HL-60/S4 treated with phorbol 12-myristate 13-acetate at 8.2 ng/mL for 4 days and 3 days (cell line): ENCODE measurements around the gene PHF2.

ENCODE experiments used
- in situ Hi-C: fragments of 300-500 bp; cut with MboI; formaldehyde crosslinking; loops from 2 replicates; pipeline ENCODE4 v1.15.0; 2022; ENCODE audit warnings: low sequenced_read_pairs

The PHF2 gene

DNA sequence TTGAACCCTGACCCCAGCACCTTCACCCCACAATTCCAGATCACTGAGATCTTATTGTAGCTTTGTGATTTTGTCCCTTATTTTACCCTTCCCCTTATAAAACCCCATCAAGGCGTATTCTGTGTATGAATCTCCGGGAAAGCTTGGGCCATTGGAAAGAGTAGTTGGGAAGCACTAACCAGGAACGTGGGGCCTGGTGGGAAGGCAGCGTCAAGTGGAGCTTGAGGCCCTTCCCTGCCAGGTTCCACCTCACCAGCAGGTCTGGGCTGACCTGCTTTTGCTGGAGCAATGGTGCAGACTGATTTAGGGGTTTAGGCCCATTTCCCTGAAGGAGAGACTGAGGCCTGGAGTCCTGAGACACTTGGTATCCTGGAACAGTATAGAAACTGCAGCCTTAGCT, 9.3 kb downstream of the PHF2 start:
- in situ Hi-C loops = no loop called here

DNA sequence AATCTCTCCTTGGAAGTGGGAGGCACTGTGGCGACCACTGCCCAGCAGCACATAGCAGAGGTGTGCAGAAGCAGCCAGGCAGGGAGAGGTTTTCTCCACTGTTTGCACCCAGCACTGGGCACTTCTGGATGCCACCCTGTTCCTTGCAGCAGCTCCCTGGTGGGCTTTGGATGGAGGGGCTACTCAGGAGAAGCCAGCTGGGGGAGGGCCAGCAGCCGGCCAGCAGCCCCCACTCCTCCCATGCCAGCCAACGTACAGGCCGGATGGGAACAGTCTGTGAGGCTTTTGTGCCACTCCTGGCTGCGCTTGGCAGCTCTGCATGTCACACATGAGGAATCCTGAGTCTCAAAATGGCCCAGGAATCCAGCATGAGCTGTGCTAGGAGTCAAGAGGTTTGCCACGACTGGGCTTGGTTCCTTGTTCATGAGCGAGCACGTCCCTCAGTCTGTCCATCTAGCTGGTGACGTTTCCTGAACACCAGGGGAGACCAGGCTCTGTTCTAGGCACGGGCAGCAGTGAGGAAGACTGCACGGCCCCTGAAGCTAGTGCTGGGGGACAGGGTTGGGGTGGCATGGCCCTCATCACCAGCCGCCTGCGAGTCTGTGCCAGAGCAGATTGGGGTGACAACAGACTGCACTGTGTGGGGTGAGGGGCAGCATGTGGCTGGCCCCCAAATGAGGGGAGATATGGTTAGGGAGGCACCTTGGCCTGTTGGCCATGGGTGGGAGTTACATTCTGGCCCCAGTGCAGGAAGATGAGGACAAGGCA, 10.1 kb downstream of the PHF2 start:
- in situ Hi-C loops = no loop called here

DNA sequence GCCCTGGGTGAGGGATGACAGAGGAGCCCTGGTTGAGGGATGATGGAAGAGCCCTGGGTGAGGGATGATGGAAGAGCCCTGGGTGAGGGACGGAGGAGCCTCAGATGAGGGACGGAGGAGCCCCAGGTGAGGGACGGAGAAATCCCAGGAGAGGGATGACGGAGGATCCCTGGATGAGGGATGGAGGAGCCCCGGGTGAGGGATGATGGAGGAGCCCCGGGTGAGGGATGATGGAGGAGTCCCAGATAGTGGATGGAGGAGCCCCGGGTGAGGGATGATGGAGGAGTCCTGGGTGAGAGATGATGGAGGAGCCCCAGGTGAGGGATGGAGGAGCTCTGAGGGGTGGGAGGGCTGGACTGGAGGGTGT, 10.9 kb downstream of the PHF2 start:
- in situ Hi-C loops = no loop called here

DNA sequence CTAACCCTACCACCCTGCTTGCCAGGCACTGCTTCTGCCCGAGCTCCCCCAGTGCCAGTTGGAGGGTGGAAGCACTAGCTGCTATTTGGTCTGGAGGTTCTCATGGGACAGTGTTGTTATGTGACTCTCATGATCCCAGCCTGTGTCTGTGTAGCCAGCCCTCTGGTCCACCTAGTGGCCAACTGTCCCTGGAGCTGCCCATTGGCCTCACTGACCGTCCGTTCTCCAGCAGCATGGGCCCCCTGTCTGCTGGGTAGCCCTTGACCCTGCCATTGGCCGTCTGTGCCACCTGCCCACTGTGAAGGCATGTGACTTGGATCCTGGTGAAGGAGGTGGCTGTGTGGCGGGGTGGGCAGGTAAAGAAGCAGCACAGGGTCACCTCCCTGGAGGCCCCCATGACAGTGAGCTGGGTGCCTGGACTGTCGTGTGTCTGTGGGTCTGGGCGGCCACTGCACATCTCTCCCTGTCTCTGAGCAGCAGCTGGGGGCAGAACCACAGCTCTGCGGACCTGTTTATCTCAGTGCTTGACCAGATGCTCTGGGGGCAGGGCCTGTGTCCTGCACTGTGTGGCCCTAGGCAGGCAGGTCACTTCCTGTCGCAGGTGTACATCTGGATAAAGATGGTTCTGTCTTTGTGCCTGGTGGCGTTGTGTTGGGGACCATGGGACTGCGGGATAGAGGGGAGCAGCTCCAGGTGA, 11.4 kb downstream of the PHF2 start:
- in situ Hi-C loops = no loop called here

DNA sequence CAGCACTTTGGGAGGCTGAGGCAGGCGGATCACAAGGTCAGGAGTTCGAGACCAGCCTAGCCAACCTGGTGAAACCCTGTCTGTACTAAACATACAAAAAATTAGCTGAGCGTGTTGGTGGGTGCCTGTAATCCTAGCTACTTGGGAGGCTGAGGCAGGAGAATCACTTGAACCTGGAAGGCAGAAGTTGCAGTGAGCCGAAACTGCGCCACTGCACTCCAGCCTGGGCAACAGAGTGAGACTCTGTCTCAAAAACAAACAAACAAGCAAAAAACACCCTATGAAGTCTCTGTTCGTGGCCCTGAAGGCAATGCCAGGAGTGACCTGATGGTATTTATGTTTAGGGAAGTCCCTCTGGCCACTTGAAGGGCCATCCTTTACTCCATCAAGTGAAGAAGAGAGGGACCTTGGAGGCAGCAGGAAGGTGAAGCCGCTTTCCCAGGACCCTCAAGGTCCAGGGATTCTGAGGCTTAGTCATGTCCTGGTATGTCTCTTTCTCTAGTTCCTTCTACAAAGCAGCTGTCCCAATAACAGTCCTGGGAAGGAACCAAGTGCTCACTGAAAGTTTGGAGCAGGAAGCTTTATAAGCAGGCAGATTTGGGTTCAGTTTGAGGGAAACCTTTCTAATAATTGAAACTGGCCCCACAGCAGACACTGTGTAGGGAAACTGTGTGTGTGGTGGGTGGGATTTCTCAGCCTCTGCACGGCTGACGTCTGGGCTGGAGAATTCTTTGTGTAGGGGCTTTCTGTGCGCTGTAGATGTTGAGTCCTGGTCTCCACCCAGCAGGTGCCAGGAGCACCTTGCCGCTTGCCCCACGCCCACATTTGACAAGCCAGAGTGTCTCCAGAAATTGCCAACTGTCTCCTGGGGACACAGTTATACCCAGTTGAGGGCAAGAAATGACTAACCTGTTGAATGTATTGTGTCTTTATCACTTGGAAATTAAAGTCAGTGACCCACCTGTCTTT, 12.5 kb downstream of the PHF2 start:
- in situ Hi-C loops = no loop called here

DNA sequence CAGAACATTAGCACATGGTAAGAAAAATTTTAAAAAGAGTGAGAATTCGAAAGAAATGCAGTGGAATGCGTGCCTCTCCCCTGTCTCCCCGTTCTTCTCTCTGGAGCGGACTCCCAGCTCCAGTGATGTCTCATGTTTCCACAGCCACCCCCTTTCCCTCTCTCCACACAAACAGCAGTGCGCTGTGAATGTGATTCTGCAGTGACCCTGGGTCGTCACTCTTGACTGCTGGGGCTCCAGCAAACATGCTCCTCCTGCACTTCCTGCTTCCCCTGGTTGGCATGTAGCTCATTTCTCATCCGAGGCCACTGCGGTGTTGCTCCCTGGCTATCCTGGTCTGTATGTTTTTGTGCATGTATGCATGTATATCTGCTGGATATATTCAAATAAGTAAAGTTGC, 13.3 kb downstream of the PHF2 start:
- in situ Hi-C loops = no loop called here

DNA sequence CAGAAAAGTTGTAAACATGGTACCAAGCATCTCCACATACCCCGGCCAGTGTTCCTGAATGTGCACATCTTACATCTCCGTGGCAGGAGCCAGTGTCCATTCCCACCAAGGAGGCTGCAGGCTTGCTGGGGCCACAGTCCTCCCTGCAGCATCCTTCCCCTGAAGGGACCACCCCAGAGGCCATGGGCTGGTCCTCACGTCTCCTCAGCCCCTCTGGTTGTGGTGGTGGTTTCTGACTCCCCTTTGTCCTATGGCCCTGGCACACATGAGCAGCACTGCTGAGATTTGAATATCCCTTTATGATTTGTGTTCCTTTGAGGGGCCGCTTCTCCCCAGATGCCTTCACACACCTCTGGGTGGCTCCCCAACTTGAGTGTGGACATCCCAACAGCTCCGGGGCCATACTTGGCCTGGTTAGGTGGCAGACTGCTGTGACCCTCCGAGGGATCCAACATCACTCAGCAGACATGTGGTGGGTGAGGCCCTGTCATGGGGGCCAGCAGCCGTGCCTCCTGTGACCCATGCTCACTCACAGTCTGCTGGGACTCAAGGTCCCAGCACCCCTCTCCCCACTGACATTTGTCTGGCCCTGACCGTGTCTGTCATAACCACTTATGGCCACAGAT, 14.3 kb downstream of the PHF2 start:
- in situ Hi-C loops = no loop called here

DNA sequence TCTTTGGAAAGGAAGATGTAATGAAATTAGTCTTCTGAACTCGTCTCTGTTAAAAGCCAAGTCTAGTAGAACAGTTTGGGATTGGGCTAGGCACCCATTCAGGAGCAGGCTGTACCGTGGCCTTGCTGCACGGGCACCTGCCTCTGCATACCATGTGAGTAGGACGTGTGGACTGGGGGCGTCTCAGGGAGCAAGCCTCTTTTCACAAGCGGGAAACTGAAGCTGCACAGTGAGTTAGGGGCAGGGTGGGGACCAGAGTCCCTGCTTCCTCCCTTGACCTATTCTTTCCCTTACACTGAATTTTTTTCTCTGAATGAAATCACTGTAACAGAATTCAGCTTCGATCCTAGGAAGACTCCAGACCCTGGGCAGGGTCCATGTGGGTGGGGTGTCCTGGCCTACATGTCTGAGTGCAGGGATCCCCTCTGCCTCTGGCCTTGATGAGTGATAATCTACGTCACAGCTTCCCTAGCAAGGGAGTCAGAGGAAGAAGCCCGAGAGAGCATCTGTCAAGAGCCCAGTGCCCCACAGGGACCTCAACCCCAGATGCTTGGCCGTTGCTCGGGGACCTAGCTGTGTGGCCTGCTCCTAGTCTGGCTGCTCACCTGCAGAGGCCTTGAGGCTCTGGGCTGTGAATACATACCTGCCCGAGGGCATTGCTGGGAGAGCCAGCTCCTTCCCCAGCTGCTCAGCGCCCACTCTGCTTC, 15.1 kb downstream of the PHF2 start:
- in situ Hi-C loops = no loop called here

DNA sequence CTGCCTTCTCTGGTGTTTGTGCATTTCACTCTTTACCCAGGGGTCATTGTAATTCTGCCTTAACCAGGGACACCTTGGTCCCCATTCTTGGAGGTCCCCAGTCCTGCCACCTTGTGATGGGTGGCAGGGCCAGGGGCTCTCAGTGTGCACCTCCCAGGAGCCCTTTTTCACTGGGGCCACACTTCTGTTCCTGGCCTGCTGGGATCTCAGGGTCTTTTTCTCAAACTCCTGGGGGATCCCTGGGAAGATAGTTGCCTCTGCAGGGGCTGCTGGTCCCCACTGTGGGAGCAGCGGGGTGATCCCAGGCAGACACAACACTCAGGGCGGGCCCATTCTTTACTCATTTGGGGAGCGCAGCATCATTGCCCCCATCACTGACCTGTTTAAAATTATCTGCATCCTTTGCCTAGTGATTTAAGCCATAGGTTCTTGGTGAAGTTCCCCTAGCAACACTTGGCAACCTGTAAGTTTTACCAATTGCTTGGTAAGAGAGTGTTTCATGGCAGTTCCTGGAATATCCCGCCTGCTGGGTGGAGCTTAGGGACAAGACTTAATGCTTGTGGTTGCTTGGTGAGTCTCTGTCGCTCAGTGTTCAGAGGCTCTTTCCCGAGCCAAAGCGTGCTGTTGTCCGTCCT, 15.7 kb downstream of the PHF2 start:
- in situ Hi-C loops = no loop called here

DNA sequence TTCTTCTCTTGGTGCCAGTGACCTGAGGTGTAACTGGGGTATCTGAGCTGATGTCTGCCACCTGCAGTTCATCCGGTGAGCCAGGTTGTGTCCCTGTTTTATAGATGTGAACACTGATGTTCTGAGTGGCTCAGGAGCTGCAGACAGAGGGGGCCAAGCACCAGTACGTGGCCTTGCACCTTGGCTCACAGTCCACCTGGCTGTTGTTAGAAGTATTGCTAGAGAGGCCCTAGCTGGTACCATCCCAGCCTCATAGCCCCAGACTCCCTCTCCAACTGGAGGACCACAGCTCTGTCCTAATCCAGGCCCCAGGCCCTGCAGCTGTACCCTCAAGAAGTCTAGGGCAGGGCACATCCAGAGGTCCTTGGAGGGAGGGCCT, 16.2 kb downstream of the PHF2 start:
- in situ Hi-C loops = no loop called here

DNA sequence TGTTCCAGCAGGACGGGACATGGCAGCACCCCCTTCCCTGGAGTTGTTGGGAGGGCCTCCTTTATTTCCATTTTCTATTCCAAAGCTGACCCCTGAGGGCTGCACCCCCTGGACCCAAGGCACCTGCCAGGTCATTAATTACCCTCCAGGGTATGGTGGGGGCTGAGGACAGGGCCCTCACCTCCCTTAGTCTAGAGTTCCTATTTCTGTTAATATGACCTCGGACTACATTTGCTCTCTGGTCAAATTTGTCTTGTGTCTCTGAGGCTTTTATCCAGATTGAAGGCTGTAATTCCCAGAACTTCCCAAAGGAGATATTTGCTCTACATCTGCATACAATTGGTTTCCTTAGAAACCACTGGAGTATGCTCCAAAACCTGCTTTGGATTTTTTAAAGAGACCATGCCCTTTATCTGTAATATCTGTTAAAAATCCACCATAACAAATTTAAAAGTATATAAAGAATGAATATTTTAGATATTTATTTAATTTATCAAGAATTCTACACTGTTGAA, 16.8 kb downstream of the PHF2 start:
- in situ Hi-C loops = no loop called here

DNA sequence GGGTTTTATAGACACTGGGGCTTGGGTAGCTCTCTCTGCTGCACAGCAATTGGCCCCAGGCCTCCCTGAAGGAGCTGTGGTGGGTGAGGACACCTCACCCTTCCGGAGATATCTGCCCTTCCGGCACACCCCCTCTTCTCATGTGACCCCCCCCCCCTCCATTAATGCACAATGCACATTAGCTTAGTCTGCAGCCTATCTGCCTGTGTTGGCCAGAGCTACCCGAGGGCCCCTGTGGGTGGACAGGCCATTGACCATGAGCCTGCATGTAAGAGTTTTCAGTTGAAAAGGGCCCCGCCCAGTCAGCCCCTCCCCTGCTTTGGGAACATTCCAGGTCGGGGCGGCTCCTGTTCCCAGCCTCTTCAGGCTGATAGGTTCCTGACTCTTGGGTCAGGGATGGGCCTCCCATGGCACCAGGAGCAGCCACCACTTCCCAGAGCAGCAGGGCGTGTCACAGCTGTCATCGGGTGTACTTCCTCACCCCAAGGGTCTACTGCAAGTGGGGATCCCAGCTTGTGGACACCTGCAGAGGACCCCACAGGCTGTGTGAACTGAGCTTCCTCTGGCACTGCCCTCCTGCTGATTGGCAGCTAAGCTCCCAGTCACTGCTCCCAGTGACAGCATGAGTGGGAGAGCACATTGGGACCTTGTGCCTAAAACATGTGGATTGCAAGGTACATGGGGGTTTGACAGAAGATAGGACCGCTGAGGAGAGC, 17.8 kb downstream of the PHF2 start:
- in situ Hi-C loops = no loop called here

DNA sequence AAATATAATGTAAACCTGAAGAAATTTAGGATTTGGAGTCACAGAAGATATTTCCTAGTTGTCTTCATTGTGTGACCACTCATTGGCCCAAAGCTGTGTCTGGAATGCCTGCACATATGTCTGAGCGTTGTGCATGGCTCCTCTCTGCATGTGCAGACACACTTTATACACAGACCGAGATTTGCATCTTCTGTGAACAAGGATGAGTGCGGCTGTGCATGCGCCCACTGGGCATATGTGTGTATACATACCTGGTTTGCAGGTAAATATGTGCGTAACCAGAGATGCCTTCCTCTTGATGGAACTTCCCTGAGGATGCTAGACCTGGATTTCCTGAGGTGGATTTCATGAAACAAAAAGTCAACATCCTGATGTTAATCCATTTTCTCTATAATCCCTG, 19.1 kb downstream of the PHF2 start:
- in situ Hi-C loops = no loop called here

DNA sequence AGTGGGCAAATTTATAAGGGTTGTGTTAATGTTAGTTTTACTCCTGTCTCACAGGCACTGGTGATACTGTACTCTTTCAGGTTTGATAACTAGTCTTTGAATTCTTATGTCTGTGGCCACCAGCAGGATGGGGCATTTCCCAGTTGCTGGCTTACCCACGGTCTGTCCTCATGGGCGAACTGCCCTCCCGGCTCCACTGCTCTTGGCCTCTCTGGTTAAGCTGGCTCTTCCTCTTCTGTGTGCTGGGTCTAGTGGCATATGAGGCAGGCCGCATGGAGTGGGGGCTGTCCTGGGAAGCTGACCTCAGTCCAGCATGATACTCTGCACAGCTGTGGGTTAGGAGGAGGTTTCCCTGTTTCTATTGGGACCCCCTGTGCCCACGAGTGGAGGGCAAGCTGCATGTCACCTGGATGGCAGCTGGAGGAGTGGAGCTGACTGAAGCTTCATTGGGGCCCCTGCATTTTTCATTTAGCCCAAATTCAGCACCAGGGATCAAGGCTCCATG, 19.5 kb downstream of the PHF2 start:
- in situ Hi-C loops = no loop called here

DNA sequence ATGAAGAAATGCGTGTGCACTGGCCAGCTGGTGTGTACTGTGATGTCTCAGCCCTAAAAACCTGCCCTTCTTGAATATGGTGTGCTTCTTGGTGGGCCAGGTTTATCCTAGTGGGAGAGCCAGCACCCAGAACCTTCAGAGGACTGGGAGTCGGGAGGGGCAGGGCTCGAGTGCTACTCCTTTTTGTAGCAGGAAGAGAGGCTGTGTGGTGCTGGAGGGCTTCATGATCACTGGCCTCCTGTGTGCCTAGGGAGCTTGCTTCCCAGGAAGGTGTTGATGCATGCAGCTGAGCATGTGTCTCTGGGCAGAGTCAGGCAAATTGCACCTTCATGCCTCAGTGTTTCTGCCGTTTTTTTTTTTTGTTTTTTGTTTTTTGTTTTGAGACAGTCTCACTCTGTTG, 20.0 kb downstream of the PHF2 start:
- in situ Hi-C loops = no loop called here

DNA sequence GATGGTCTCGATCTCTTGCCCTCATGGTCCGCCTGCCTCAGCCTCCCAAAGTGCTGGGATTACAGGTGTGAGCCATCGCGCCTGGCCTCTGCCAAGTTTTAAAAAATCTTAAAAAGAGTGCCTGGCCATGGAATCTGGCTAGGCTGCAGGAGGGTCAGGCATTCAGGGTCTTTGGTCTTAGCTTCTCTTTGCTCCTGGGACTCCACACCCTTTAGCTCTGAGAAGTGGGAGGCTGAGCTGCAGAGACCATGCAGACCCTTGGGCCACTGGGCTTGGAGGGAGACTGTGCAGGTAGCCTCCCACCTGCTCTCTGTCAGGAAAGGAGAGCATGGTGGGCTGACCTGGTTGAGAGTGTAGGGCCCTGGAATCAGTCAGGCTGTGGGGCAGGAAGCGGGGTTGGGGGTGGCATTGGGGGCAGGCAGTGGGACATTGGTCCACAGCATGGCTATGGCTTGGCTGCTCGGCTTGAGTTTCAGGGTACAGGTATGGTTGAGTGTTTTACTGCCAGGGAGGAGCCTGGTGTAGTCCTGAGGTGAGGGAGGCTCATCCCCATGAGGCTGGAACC, 20.8 kb downstream of the PHF2 start:
- in situ Hi-C loops = no loop called here

DNA sequence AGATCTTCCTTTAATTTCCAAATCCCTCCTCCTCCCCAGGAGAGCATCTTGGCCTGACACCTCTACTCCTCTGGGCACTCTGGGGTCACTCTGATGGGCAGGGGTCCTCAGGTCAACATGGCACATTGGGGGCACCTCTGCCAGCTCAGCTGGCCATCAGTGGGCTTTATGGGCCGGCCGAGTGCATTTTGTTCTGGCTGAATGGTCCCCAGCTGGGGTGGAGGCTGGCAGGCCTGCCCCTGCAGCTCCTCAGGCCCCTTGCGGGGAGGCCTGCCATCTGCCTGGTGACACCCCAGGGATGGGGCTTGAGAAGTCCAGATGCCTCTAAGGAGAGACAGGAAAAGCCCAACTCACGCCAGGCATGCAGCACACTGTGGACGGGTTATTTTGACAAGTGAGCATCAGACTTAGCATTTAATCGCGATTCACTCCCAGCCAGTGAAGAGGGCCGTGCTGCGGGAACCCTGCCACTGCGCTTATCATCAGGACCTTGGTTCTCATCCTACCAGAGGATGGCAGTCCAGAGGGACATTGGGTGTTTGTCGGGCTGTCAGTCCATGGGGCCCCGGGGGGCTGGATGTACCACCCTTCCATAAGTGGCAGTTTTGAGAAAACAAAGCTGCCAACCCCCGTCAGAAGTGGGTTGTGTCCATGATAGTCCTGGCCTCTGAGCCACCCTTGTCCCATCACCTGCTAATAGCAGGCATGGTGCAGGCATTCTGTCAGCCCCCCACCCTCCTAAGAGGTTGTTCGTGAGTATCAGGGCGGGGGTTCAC, 21.7 kb downstream of the PHF2 start:
- in situ Hi-C loops = no loop called here

DNA sequence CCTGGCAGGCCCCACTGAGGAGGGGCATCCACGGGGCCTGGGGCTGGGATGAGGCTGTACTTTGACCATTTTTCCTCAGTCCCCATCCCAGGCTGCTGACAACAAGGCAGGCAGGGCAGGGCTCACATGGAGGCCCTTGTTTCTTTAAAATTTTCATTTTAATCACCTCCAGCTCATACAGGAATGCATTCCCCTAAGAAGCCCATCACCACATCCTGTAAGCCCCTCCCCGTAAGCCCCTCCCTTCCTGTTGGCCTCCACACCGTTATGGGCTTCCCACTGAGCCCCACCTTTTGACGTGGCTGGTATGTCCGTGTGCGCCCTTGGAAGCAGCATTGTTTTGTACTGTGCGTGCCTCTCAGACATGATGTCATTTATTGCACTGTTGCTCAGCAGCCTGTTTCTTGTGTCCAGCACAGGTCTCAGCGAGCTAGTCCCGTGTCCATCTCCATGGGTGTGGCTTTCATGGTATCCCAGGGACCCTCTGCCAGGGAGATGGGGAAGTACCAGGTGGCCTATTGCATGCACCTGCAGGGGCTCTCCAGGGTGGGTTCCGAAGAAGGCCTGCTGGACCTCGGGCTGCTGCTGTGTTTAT, 22.4 kb downstream of the PHF2 start:
- in situ Hi-C loops = no loop called here
